Measurements from ENCODE around the gene ALOX5AP.

DNA sequence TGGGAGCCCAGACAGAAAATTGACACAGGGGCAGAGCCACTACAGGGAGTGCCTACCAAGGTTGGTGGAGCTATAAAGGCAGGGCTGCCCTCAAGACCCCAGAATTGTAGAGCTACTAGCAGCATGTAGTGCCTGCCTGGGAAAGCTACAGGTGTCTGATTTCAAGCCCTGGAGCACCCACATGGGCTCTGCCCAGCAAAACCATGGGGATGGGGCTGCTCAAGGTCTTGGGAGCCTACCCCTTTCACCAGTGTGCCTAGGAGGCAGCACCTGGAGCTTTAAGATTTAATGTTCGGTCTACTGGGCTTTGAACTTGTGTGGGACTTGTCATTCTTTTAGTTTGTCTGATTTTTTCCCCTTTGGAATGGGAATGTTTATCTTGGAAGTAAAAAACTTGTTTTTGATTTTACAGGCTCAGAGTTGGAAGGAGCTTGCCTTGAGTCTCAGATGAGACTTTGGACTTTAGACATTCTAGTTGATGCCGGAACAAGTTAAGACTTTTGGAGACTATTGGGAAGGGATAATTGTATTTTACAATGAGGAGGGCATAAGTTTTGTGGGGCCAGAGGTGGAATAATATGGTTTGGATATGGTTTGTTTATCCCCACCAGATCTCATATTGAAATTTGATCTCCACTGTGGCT lies 45.1 kb downstream of the ALOX5AP start:
- TF ChIP-seq, protein P1, sequence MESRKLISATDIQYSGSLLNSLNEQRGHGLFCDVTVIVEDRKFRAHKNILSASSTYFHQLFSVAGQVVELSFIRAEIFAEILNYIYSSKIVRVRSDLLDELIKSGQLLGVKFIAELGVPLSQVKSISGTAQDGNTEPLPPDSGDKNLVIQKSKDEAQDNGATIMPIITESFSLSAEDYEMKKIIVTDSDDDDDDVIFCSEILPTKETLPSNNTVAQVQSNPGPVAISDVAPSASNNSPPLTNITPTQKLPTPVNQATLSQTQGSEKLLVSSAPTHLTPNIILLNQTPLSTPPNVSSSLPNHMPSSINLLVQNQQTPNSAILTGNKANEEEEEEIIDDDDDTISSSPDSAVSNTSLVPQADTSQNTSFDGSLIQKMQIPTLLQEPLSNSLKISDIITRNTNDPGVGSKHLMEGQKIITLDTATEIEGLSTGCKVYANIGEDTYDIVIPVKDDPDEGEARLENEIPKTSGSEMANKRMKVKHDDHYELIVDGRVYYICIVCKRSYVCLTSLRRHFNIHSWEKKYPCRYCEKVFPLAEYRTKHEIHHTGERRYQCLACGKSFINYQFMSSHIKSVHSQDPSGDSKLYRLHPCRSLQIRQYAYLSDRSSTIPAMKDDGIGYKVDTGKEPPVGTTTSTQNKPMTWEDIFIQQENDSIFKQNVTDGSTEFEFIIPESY (IDR thresholded peaks at IDR 0.05) = no peak
- no peak for TF ChIP-seq MAX (IDR thresholded peaks at IDR 0.05)
- TF ChIP-seq YY1 (IDR thresholded peaks at IDR 0.05) = no peak
- no peak for TF ChIP-seq HNF4G (IDR thresholded peaks at IDR 0.05)

All from liver (tissue), 2 donors.